Measurements from ENCODE around the gene SEMA7A.

- TF ChIP-seq POLR2A (IDR thresholded peaks at IDR 0.05; ENCODE audit: extremely low read depth, insufficient read length) (no peak), CTCF (IDR thresholded peaks at IDR 0.05; ENCODE audit: low read depth, low read length) (no peak), MAX (IDR thresholded peaks at IDR 0.05; ENCODE audit: low read depth, low read length) (no peak), MYC (IDR thresholded peaks at IDR 0.05; ENCODE audit: low read depth, low read length) (no peak)
These were observed 24.5 kb downstream of the SEMA7A start for GRCh38 chr15:74409225-74409624.
